Measurements from ENCODE around the gene EFHC1. TPM values are rescaled to one million over a fixed set of nuclear protein-coding genes. Genes with fewer than 3 reads are reported as not detected.

Gene EFHC1
- total RNA-seq, 1 experiment from 2014 or later, result 13.2 TPM

DNA sequence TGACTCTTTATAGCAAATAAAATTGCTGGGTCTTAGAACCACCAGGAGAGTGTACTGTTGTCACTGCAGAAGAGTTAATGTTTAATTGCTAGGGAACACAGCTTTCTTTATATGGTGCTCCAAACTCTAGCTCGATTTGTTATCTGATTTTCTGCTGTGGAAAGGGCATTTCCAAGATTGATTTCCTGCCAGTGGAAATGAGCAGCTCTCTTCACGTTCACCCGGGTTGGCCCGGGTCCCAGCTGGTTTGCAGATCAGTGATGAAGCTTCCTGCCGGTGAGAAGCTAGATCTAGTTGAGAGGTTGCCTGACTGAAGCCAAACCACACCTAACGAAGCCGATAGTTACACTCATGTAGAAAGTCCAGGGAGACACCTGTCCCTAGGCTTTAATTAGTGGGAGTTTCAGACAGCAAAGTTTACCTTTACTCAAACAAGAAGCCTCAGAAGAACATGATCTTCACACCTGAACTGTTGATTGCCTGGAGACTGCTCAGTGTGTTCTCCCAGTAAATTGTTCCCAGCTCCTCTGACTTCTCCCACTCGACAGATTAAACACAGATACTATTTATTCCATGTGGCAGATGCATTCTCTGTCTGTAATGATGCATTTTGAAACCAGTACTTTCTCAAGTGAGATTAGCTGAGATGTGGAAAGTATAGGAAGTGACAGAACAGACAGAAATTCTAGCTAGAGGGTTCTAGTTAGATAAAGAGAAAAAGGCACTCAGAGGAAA, 30.3 kb upstream of the EFHC1 start:
- Histone ChIP-seq H2BK120ac (ENCODE audit: low read depth, low read length, poor library complexity, severe bottlenecking) (no peak overlapping the region), H3K18ac (ENCODE audit: insufficient read length, low read depth, low read length) (no peak overlapping the region), H3K14ac (ENCODE audit: insufficient read depth, low read length) (no peak overlapping the region), H3T11ph (ENCODE audit: low read length) (no peak overlapping the region), H3K23ac (ENCODE audit: insufficient read length, low read depth, low read length) (no peak overlapping the region), H3K9me3 (ENCODE audit: control insufficient read depth, low read depth, low read length) (peaks cover 8% of the 10 kb centered on the region), H2AFZ (ENCODE audit: low read length) (no peak overlapping the region), H3K27me3 (ENCODE audit: insufficient read depth, low read length) (no peaks in the 10 kb centered on the region), H3K56ac (ENCODE audit: insufficient read length, low read depth, low read length) (no peak overlapping the region), H2AK5ac (ENCODE audit: insufficient read length, low read length) (no peak overlapping the region), H3K27ac (ENCODE audit: insufficient read length, low read depth, low read length) (no peak overlapping the region), H2BK15ac (ENCODE audit: low read depth, low read length) (no peak overlapping the region), H3K9ac (ENCODE audit: extremely low read depth, insufficient read length, low read length) (no peak overlapping the region), H3K79me1 (ENCODE audit: insufficient read depth, low read depth, low read length, poor library complexity, severe bottlenecking) (no peaks in the 10 kb centered on the region), H4K20me1 (ENCODE audit: control insufficient read depth, insufficient read depth, insufficient read length) (no peaks in the 10 kb centered on the region), H3K4ac (ENCODE audit: low read depth, low read length) (no peak overlapping the region), H3K4me1 (ENCODE audit: insufficient read depth, low read length) (no peaks in the 10 kb centered on the region; the same call in 1 of the 2 replicates), H2BK12ac (ENCODE audit: insufficient read length, low read depth, low read length) (no peak overlapping the region), H2BK20ac (ENCODE audit: low read depth, low read length, poor library complexity, severe bottlenecking) (no peak overlapping the region), H3K79me2 (ENCODE audit: insufficient read depth, low read length) (no peaks in the 10 kb centered on the region), H4K91ac (ENCODE audit: insufficient read length, low read depth, low read length) (no peak overlapping the region), H3K4me2 (ENCODE audit: insufficient read depth, insufficient read length, low read length) (no peak overlapping the region), H4K5ac (ENCODE audit: insufficient read length, low read depth, low read length) (no peak overlapping the region), H3K23me2 (ENCODE audit: insufficient read length, low read depth, low read length, poor library complexity, severe bottlenecking) (no peaks in the 10 kb centered on the region), H2BK5ac (ENCODE audit: insufficient read length, low read length) (no peak overlapping the region), H4K8ac (replicated peaks; ENCODE audit: insufficient read length, low read depth, low read length) (no peak overlapping the region)
- no peak for DNase-seq
- Mint-ChIP-seq H3K27me3 (ENCODE audit: low read depth) (no peaks in the 10 kb centered on the region), H3K4me1 (no peaks in the 10 kb centered on the region), H3K36me3 (ENCODE audit: insufficient read depth in 1 of 3, low read depth in 3 of 3) (peaks cover 3 to 9% (median 7%) of the 10 kb centered on the region in 3 experiments; a peak in 5 of 7 replicates), H3K27ac (no peak overlapping the region; a peak in 1 of 7 replicates), H3K4me3 (no peak overlapping the region), H3K9me3 (peaks cover 8 to 21% of the 10 kb centered on the region in 2 experiments; a peak in 4 of 5 replicates)
- no CpG with 5 or more reads among the region's 8 CpGs for WGBS (ENCODE audit: extremely low coverage, insufficient read length, low lambda C conversion rate)
- TF ChIP-seq, protein P1, sequence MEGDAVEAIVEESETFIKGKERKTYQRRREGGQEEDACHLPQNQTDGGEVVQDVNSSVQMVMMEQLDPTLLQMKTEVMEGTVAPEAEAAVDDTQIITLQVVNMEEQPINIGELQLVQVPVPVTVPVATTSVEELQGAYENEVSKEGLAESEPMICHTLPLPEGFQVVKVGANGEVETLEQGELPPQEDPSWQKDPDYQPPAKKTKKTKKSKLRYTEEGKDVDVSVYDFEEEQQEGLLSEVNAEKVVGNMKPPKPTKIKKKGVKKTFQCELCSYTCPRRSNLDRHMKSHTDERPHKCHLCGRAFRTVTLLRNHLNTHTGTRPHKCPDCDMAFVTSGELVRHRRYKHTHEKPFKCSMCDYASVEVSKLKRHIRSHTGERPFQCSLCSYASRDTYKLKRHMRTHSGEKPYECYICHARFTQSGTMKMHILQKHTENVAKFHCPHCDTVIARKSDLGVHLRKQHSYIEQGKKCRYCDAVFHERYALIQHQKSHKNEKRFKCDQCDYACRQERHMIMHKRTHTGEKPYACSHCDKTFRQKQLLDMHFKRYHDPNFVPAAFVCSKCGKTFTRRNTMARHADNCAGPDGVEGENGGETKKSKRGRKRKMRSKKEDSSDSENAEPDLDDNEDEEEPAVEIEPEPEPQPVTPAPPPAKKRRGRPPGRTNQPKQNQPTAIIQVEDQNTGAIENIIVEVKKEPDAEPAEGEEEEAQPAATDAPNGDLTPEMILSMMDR (conservative IDR thresholded peaks at IDR 0.05), result no peak

All from H9 (cell line).